Measurements from ENCODE around the gene ACTR1B.

- TF ChIP-seq CTCF (IDR thresholded peaks at IDR 0.05) (no peak), MXI1 (IDR thresholded peaks at IDR 0.05; ENCODE audit: low read depth, low read length) (no peak), EZH2phosphoT487 (IDR thresholded peaks at IDR 0.05; ENCODE audit: borderline replicate concordance, low read depth) (no peak), POLR2AphosphoS5 (IDR thresholded peaks at IDR 0.05; ENCODE audit: low read depth, low read length) (no peak), TAF1 (IDR thresholded peaks at IDR 0.05; ENCODE audit: borderline replicate concordance, low read depth, low read length) (no peak), YY1 (IDR thresholded peaks at IDR 0.05; ENCODE audit: low read depth) (no peak), FOXM1 (IDR thresholded peaks at IDR 0.05; ENCODE audit: low read depth) (no peak), SIN3A (IDR thresholded peaks at IDR 0.05; ENCODE audit: borderline replicate concordance, low read depth, low read length) (no peak), REST (IDR thresholded peaks at IDR 0.05; ENCODE audit: low read depth, low read length) (no peak), MAX (IDR thresholded peaks at IDR 0.05; ENCODE audit: low read depth) (no peak), EP300 (IDR thresholded peaks at IDR 0.05; ENCODE audit: borderline replicate concordance in 1 of 2, low read depth in 1 of 2, low read length in 1 of 2) (no peak), JUND (IDR thresholded peaks at IDR 0.05) (no peak), PBX3 (IDR thresholded peaks at IDR 0.05) (no peak), FOXJ3 (CRISPR knock-in tag; IDR thresholded peaks at IDR 0.05) (no peak)
Measured at GRCh38 chr2:97658691-97659157, 5.1 kb downstream of the ACTR1B start.
